ENCODE results near the gene ADNP.
"Not testable (repeated sequence)": the region's sequence is repeated elsewhere in the genome, so short reads cannot be mapped to it uniquely, and the experiment has no call there.

The ADNP gene

GRCh38 chr20:50900261-50900660 is 31.0 kb downstream of the ADNP start:
- no peak for FAIRE-seq

GRCh38 chr20:50898475-50898874 is 32.8 kb downstream of the ADNP start:
- no peak for FAIRE-seq

- FAIRE-seq = no peak
These were observed 36.0 kb downstream of the ADNP start for GRCh38 chr20:50895111-50895830.

DNA sequence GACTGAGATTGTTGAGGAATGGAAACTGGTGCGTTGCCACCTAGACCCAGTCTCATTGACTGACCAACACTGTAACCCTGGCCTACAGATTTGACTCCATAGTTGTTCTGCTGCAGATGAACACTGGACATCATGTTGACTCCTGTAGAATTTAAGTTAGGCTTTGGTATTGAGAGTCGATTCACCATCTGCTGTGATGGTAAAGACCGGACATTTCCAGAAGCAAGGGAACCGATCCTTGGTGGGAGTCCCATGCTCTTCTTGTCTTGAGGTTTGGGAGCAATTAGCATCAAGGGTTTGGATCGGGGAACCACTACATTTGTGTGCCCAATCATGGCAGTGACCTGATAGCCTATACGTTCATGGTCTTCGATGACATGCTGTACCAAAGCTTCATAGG is 37.6 kb downstream of the ADNP start:
- no peak for FAIRE-seq

- no peak for FAIRE-seq
These were observed 38.8 kb downstream of the ADNP start for GRCh38 chr20:50892394-50892793.

DNA sequence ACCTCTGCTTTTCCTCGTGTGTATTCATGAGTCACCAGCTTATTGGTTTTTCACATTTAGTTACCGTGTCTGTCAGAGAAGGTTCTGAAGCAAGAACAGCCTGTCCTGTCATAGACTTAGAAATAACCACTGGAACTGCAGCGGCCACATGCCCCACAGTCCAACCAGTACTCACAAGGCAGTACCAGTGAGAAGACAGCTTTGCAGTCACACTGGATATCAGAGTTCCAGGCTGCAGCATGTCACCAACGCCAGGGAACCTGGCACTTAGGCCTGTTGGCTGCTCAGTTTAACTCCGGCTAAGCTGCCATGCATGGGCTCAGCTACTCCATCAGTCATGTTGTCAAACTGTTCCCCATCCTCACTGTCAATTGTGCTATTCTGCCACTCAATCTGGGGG is 40.1 kb downstream of the ADNP start:
- no peak for FAIRE-seq

DNA sequence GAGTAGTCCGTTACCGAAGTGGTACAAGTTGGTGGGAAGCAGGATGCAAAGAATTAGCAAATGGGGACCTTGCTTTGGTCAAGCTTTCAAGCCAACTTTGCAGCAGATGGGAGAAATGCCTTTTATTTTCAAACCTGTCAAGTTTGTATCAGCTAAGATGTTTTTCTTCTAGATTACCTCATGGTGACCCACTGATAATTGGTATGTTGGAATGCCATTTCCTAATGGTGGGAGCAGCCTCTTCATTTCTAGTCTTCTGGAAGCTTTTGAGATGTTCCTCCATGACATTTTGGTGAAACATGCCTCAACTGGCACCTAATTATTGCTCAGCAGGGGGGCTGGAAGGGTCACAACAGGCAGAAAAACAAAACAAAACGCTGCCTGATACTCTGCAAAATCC is 43.7 kb downstream of the ADNP start:
- no peak for FAIRE-seq

GRCh38 chr20:50886184-50886790 is 45.0 kb downstream of the ADNP start:
- no peak for FAIRE-seq

- FAIRE-seq = no peak
These were observed 45.5 kb downstream of the ADNP start for GRCh38 chr20:50885781-50886180.

DNA sequence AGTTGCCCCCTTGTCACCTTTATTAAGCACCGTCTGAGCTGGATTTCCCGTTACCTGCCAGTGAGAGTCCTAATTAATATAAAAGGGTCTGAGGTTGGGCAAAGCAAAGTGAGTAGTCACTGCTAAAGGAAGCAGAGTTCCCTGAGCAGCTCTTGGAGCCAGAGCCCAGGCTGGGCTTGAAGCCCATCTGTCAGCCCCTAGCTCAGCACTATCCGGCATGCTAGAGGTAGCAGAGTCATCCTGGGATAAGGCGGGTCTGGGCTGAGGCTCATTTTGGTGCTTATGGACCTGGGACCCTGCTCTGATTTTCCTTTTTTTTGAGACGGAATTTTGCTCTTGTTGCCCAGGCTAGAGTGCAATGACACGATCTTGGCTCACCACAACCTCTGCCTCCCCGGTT is 46.2 kb downstream of the ADNP start:
- FAIRE-seq = no peak

- no peak for FAIRE-seq
These were observed 47.4 kb downstream of the ADNP start for GRCh38 chr20:50883856-50884255.

DNA sequence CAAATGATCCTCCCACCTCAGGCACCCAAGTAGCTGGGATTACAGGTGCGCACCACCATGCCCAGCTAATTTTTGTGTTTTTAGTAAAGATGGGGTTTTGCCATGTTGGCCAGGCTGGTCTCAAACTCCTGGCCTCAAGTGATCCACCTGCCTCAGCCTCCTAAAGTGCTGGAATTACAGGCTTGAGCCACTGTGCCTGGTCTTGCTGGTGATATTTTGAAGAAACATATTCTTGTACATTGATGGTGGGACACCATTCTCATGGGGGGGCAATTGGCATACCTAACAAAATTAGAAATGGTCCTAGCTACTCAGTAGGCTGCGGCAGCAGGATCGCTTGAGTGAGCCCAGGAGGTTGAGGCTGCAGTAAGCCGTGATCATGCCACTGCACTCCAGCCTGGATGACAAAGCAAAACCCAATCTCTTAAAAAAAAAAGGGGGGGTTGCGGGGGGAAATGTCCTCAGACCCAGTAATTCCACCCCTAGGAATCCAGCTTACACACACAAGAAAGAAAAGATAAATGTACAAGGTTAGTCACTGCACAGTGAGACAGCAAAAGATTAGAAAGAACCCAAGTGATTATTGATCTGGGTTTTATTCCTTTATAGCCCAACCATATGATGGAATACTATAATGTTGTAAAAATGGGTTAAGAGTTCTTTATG is 49.3 kb downstream of the ADNP start:
- not testable (repeated sequence) for FAIRE-seq

- FAIRE-seq = no peak
These were observed 51.3 kb downstream of the ADNP start for GRCh38 chr20:50879649-50880550.

DNA sequence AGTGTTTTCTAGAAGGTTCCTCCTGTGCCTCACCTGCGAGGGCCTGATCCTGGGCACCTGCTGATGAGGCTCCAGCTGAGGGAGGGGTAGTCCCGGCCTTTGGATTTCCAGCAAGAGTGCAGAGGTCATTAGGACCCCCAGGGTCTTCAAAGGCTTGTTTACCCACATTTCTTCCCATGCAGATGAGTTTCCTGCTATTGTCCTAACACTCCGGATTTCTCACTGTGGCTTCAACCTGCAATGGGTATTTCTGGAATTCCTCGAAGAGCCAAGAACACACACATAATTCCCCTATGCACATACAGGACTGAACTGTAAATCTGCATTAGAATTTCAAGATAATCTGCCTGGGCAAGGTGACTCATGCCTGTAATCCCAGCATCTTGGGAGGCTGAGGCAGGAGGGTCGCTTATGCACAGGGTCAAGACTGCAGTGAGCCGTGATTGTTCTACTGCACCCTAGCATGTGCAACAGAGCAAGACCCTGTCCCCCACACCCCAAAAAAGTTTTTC is 53.9 kb downstream of the ADNP start:
- FAIRE-seq = no peak

DNA sequence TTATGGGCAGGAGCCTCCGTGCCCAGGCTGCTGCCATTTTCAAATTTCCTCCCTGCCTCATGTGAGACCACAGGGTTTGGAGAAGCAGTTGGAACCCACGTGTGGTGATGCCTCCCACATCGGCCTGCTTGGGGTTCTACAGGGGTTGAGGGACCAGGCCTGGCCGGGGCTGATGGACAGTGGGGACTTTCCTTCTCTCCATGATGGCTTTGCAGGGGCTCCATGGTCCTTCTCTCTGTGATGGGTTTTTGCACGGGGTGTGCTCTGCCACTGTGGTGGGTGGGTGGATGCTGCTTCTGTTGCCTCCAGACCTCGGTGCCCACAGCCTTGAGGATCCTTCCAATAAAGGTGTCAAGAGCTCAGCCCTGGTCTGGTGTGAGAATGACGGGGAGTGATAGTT is 54.4 kb downstream of the ADNP start:
- no peak for FAIRE-seq

- no peak for FAIRE-seq
These were observed 55.1 kb downstream of the ADNP start for GRCh38 chr20:50876063-50876685.

DNA sequence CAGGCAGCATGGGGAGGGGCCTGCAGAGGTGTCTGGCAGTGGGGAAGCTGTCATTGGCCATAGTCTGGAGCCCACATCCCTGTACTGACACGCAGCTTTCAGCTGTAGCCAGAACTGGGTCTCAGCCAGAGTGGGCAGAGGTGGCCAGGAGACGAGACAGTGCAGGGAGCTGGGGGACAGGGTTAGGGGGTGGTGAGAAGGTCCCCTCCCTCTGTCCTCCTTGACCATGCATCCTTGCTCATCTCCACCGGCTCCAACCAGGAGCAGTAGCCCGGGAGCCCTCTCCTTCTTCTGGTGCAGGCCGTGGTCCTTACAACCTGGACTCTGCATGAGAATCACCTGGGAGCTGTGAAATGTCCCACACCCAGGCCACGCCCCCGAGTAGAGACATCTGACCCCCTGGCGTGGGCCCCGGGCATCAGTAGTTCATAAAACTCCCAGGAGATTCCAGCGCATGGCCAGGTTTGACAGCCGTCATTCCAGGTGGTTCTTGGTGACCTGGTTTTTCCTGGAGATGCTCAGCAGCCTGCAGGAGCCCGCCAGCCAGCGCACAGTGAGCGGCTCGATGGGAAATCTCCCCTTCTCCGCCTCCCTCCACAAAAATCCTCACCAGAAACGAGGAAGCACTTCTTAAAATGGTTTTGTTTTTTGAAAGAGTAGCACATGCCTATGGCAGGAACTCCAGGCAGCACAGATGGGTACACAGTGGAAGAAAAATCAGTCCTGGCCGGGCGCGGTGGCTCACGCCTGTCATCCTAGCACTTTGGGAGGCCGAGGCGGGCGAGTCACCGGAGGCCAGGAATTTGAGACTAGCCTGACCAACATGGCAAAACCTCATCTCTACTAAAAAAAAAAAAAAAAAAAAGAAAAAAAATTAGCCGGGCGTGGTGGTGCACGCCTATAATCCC is 56.2 kb downstream of the ADNP start:
- FAIRE-seq = no peak

GRCh38 chr20:50874111-50874757 is 57.0 kb downstream of the ADNP start:
- no peak for FAIRE-seq

GRCh38 chr20:50873585-50873984 is 57.7 kb downstream of the ADNP start:
- FAIRE-seq = no peak

DNA sequence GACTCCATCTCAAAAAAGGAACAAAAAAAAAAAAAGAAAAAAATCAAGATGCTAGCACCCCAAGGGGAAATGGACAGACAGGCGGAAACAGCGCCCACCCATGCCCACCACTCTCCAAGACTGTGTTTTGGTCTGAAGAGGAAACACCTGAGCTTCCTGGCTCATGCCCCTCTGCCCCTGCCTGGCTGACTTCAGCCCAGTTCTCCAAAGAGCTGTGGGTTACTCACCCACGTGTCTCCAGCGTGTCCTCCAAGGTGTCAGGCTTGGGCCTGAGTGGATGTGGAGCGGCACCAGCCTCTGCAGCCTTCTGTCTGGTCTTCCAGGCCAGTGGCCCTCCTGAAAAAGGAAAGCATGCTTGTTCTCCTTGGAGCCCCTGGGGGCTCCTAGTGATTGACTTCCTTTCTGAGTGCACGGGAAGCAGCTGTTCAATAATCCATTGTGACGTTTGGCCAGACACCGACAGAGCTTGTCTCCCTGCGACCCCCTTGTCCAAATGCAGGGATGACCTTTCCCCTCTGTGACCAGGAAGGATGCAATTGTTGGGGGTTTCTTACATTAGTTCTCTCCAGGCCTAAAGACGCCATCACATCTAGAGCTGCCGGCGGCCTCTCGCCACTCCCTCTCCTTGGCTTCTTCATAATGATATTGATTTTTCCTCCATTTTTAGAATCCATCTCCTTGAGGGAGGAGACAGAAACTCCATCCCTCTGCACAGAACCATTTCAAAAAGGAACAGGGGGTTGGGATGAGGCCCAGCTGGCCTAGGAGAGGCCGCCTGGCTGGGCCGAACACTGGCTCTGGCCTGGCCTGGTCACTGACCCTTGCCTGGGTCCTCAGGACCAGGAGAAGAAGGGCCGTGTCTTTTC is 58.4 kb downstream of the ADNP start:
- FAIRE-seq = no peak

All from islet of Langerhans (tissue), 1 donor.